ENCODE data around the gene PARD6A. TPM values are rescaled to one million over a fixed set of nuclear protein-coding genes. Genes with fewer than 3 reads are reported as not detected.

PARD6A gene
- total and polyA plus RNA-seq, 2 of the 13 experiments (the other 11 are each of a cell fraction or from before 2014, with no cell fraction given), result 3.5 to 4.3 TPM

DNA sequence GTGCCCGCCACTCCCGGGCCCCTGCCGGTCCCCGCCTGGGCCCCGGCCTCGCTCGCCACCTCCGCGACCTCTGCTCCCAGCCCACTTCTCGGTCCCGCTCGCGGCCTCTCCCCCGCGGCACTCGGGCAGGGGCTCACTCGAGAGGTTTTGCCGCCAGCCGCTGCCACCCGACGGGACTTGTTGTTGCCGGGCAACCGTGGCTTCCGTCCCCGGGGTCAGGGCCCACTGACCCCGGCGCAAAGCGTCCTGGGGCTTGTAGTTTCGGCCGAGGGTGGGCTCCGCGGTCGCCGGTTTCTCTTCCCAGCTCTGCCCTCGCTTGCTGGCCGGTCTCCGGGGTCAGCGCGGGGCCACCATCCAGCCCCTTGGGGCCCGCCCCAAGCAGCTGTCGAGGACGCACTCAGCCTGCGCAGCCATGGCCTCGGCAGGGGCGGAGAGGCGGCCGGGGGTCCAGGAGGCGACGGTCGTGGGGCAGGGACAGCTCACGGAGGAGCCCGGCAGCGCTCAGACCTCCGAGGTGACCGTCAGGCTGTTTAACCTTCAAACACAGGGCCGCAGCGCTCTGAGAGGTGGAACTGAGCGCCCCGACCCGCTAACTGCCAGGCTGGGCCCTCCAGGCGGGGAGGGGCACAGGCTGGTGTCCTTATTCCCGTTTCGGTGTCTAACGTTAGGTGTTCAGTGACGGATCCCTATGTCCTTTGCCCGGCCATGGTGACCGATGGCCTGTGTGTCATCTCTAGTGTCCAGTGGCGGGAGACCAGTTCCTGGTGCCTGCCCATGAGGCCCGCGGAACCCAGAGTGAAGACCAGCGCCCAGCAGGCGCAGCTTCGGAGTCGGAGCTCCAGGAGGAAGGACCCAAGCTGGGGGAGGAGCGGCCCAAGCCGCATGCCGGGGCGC, 6.0 kb downstream of the PARD6A start, which contains the start of the genes C16orf86 and ENKD1 (continued):
- TF ChIP-seq ZNF570 (CRISPR knock-in tag; IDR thresholded peaks at IDR 0.05; ENCODE audit: borderline replicate concordance) (no peak), TFAP4 (IDR thresholded peaks at IDR 0.05; ENCODE audit: borderline replicate concordance, low read depth) (no peak), NCOA5 (CRISPR knock-in tag; IDR thresholded peaks at IDR 0.05) (no peak), ZSCAN29 (CRISPR knock-in tag; conservative IDR thresholded peaks at IDR 0.05) (no peak; the same call in 1 of the 2 replicates), ESRRA (CRISPR knock-in tag; IDR thresholded peaks at IDR 0.05; ENCODE audit: low read depth) (no peak; the same call in 1 of the 2 replicates)
- TF ChIP-seq, protein P1, sequence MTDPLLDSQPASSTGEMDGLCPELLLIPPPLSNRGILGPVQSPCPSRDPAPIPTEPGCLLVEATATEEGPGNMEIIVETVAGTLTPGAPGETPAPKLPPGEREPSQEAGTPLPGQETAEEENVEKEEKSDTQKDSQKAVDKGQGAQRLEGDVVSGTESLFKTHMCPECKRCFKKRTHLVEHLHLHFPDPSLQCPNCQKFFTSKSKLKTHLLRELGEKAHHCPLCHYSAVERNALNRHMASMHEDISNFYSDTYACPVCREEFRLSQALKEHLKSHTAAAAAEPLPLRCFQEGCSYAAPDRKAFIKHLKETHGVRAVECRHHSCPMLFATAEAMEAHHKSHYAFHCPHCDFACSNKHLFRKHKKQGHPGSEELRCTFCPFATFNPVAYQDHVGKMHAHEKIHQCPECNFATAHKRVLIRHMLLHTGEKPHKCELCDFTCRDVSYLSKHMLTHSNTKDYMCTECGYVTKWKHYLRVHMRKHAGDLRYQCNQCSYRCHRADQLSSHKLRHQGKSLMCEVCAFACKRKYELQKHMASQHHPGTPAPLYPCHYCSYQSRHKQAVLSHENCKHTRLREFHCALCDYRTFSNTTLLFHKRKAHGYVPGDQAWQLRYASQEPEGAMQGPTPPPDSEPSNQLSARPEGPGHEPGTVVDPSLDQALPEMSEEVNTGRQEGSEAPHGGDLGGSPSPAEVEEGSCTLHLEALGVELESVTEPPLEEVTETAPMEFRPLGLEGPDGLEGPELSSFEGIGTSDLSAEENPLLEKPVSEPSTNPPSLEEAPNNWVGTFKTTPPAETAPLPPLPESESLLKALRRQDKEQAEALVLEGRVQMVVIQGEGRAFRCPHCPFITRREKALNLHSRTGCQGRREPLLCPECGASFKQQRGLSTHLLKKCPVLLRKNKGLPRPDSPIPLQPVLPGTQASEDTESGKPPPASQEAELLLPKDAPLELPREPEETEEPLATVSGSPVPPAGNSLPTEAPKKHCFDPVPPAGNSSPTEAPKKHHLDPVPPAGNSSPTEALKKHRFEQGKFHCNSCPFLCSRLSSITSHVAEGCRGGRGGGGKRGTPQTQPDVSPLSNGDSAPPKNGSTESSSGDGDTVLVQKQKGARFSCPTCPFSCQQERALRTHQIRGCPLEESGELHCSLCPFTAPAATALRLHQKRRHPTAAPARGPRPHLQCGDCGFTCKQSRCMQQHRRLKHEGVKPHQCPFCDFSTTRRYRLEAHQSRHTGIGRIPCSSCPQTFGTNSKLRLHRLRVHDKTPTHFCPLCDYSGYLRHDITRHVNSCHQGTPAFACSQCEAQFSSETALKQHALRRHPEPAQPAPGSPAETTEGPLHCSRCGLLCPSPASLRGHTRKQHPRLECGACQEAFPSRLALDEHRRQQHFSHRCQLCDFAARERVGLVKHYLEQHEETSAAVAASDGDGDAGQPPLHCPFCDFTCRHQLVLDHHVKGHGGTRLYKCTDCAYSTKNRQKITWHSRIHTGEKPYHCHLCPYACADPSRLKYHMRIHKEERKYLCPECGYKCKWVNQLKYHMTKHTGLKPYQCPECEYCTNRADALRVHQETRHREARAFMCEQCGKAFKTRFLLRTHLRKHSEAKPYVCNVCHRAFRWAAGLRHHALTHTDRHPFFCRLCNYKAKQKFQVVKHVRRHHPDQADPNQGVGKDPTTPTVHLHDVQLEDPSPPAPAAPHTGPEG (CRISPR knock-in tag; IDR thresholded peaks at IDR 0.05), result peak; percentile 26; the same call in 1 of the 2 replicates
- TF ChIP-seq, protein P2, sequence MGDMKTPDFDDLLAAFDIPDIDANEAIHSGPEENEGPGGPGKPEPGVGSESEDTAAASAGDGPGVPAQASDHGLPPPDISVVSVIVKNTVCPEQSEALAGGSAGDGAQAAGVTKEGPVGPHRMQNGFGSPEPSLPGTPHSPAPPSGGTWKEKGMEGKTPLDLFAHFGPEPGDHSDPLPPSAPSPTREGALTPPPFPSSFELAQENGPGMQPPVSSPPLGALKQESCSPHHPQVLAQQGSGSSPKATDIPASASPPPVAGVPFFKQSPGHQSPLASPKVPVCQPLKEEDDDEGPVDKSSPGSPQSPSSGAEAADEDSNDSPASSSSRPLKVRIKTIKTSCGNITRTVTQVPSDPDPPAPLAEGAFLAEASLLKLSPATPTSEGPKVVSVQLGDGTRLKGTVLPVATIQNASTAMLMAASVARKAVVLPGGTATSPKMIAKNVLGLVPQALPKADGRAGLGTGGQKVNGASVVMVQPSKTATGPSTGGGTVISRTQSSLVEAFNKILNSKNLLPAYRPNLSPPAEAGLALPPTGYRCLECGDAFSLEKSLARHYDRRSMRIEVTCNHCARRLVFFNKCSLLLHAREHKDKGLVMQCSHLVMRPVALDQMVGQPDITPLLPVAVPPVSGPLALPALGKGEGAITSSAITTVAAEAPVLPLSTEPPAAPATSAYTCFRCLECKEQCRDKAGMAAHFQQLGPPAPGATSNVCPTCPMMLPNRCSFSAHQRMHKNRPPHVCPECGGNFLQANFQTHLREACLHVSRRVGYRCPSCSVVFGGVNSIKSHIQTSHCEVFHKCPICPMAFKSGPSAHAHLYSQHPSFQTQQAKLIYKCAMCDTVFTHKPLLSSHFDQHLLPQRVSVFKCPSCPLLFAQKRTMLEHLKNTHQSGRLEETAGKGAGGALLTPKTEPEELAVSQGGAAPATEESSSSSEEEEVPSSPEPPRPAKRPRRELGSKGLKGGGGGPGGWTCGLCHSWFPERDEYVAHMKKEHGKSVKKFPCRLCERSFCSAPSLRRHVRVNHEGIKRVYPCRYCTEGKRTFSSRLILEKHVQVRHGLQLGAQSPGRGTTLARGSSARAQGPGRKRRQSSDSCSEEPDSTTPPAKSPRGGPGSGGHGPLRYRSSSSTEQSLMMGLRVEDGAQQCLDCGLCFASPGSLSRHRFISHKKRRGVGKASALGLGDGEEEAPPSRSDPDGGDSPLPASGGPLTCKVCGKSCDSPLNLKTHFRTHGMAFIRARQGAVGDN (CRISPR knock-in tag; IDR thresholded peaks at IDR 0.05), result peak; percentile 46; the same call in 1 of the 2 replicates
- TF ChIP-seq, protein P3, sequence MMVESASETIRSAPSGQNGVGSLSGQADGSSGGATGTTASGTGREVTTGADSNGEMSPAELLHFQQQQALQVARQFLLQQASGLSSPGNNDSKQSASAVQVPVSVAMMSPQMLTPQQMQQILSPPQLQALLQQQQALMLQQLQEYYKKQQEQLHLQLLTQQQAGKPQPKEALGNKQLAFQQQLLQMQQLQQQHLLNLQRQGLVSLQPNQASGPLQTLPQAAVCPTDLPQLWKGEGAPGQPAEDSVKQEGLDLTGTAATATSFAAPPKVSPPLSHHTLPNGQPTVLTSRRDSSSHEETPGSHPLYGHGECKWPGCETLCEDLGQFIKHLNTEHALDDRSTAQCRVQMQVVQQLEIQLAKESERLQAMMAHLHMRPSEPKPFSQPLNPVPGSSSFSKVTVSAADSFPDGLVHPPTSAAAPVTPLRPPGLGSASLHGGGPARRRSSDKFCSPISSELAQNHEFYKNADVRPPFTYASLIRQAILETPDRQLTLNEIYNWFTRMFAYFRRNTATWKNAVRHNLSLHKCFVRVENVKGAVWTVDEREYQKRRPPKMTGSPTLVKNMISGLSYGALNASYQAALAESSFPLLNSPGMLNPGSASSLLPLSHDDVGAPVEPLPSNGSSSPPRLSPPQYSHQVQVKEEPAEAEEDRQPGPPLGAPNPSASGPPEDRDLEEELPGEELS (CRISPR knock-in tag; IDR thresholded peaks at IDR 0.05), result 0 out of 2 replicates have a peak, but pooled peaks have one; percentile 36

Data from HepG2 (cell line).